GM21515 (cell line): Measurements from ENCODE around the gene ZSCAN9.

Experiments used
- ATAC-seq: cut with Tn5 transposase; IDR thresholded peaks from one replicate; pipeline ENCODE4 v1.9.1; 2021; ENCODE audit not compliant: unreplicated experiment

ZSCAN9 gene

DNA sequence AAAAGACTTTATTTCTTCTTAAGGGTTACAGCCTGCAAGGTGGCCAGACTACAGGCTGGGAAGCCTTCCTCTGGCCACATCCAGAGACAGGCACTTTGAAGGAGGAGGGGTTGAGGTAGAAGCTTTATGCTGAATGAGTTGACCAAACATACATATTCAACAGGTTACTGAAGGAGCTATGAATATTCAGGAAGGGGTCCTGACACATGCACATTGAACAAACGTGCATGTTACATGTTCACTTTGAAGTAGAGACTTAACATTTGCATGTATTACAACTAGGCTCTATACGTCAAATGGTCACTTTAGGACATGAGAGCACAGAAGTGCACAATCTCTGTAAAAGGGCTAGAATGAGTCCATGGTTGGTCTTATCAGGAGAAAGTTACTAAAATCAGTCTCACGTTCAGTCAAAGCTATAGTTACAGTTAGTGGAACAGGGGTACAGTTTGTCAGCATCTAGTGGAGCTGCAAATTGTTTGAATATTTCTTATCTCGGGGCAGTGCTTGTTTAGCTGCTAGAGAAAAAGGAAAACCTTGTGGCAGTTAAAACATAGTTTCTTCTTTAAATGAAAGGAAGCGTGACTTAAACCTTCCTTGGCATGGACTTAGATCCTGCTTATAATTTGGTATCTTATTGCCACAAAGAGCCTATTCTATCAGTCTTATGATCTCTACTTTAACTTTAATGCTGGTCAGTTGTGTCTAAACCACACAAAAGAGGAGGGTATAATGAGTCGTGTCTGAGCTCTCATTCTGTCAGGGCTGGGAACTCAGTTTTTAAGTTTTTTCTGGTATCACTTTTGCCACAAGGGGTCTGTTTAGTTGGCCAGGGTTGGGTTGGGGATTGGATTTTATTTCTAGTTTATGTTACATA lies 4.6 kb upstream of the ZSCAN9 start:
- ATAC-seq: no peak

DNA sequence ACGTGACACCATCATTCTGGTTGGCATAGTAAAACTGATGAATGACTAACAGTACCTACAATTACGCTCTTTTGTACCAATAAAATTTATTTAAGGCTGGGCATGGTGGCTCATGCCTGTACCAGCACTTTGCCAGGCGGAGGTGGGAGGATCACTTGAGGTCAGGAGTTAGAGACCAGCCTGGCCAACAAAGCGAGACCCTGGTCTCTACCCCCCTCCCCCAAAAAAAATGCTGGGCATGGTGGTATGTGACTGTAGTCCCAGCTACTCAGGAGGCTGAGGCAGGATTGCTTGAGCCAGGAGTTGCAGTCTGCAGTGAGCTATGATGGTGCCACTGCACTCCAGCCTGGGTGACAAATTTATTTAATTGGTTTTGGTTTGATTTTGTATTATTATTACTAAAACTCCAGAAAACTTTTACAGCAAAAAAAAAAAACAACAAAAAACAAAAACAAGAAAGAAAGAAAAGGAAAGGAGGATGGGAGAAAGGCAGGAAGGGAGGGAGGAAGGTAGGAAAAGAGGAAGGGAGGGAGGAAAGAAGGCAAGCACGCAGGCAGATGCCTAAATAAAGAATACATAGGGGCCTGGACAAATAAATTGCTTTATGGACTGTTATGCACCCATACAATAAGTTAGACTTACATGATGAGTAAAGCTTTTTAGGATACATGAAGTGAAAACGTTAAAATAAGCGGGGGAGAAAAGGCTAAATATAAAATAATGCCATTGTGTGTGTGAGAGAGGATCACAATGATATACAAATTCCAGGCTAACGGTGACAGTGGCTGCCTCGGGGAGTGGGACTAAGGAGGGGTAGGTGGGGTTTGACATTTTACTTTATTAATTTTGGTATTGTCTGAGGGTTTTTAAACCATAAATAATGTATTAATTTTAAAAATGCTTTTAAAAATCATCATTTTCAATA lies 682 bp upstream of the ZSCAN9 start:
- no peak for ATAC-seq

DNA sequence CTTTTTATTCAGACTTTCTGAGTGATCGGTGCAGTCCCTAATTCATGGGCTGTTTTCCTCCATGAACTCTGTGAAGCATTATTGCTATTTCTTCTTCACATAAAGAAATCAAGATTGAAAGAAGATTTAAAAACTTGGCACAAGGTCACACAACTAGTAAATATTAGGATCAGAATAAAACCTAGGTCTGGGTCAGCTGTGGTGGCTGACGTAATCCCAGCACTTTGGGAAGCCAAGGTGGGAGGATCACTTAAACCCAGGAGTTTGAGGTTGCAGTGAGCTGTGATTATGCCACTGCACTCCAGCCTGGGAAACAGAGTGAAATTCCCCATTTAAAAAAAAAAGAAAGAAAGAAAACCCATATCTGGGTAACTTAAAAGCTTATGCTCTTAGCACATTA lies 1.4 kb downstream of the ZSCAN9 start:
- ATAC-seq: no peak

DNA sequence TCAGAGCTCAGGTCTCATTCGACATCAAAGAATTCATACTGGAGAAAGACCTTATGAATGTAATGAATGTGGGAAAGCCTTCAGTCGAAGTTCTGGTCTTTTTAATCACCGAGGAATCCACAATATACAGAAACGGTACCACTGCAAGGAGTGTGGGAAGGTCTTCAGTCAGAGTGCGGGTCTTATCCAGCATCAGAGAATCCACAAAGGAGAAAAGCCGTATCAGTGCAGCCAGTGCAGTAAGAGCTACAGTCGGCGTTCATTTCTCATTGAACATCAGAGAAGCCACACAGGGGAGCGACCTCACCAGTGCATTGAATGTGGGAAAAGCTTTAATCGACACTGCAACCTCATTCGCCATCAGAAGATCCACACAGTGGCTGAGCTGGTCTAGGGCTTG lies 7.7 kb downstream of the ZSCAN9 start:
- ATAC-seq: no peak

- ATAC-seq: no peak
Measured at GRCh38 chr6:28235912-28236452, 10.9 kb downstream of the ZSCAN9 start.

DNA sequence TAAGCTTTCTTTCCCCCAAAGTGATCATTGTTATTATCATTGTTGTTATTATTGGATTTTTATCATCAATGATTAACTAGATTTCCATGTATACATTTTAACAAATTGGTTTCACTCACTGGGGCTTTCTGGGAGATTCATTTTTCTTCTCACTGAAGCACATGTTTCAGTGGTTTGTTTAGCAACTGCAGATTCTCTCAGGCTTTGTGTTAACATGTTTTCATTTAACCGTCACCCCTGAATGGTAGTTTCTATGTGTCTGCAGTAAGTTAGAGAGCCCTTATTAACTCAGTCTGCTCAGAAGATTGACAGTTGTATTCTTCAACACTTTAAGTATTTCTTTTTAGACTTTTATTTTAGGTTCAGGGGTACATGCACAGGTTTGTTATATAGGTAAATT lies 14.6 kb downstream of the ZSCAN9 start:
- peak; percentile 55 for ATAC-seq

DNA sequence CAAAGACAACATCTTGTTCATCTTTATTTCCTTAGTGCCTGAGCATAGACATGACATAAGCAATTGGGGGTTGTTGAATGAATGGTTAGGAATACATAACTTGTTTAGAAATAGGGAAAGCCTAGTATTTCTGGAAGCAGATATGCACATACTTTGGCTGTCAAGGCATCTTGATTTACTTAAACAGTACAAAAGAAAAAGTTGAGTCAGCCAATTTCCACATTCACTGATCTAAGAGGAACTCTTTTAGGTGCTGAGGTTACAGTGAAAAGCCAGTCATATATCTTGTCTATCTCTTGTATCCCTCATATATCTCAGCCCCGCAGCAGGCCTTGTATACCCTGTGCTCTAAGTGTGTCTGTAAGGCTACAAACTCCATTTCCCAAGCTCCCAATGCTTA lies 15.4 kb downstream of the ZSCAN9 start:
- no peak for ATAC-seq

DNA sequence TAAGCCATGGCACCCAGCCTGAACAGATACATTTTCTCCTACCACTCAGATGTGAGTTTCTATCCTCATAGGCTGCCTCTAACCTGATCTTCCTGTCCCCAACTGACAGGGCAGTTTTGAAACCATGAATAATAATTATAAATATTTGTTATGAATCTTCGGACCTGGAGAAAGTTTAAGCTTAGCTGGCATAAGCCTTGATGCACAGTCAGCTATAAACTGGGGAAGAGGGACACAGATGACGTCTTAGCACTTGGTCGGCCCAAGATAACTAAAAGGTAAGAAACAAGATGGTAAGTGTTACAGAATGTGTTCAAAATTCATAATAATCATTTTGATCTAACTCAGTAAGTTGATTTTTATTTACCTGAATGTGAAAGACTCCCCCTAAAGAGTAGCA lies 18.9 kb downstream of the ZSCAN9 start:
- ATAC-seq: no peak

GRCh38 chr6:28245206-28245941 lies 20.3 kb downstream of the ZSCAN9 start:
- no peak for ATAC-seq

- no peak for ATAC-seq
Measured at GRCh38 chr6:28248916-28249315, 23.8 kb downstream of the ZSCAN9 start.

DNA sequence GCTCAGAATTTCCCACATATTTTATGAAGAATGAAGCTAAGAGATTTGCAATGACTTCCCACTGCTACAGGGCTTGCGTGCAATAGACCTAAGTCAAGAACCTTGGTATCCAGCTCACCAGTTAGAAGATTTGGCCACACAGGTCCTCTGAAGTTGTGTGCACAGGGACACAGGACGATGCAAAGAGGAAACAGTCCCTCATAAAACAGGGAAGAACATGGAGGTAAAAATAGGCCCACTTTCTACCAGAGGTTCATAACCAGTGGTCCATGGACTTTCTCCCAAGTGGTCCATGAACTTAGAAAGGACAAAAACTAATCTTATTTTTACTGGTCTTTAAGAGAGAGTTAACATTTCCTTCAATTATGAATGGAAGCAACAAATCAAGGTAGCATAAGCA lies 25.7 kb downstream of the ZSCAN9 start:
- ATAC-seq: no peak

- ATAC-seq: peak; percentile 34
Measured at GRCh38 chr6:28251661-28252008, 26.6 kb downstream of the ZSCAN9 start.

GRCh38 chr6:28252009-28252975 lies 27.2 kb downstream of the ZSCAN9 start, which contains the start of gene ZKSCAN4:
Gene ZKSCAN4 (minus strand): TSS chr6:28252269. CDS start chr6:28251980, 289 bp downstream.
- peak; percentile 80 for ATAC-seq

GRCh38 chr6:28254121-28254519 lies 29.0 kb downstream of the ZSCAN9 start:
- ATAC-seq: no peak

DNA sequence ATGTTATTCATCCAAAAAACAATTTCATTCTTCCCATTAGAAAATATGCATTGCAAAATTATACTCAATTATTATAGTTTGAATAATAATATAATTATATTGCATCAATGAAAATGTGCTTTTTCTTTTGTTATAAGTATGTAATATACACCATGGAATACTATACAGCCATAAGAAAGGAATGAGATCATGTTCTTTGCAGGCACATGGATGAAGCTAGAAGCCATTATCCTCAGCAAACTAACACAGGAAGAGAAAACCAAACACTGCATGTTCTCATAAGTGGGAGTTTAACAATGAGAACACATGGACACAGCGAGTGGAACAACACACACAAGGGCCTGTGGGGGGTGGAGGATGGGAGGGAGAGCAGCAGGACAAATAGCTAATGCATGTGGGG lies 32.0 kb downstream of the ZSCAN9 start:
- ATAC-seq: no peak

DNA sequence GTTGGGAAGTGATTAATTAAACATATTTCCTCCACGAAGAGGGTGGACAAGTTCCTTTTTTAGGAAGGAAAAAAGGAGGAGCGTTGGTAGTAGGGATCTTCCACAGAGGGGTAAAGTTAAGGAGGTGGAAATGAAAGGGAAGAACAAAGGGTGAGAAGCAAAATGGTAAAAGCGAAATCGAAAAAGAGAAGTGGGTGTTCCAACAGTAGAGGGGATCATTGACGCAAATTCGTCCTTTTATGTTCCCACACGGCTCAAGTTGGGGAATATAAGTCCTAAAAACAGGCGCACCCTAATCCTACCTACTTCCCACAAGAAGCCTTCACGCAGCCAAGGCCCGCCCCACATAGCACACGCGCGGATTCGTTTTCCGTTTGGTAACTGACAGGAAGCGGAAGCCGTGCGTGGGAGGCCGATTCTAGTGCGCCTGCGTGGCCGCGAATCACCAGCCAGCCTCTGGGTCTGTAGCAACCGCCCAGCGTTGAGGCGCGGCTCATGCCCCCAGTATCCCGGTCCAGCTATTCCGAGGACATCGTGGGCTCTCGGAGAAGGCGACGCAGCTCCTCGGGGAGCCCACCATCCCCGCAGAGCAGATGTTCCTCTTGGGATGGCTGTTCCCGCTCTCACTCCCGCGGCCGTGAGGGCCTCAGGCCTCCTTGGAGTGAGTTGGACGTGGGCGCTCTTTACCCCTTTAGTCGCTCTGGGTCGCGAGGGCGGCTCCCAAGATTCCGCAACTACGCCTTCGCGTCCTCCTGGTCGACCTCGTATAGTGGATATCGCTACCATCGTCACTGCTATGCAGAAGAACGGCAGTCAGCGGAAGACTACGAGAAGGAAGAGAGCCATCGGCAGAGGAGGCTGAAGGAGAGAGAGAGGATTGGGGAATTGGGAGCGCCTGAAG lies 34.1 kb downstream of the ZSCAN9 start, which contains the start of gene NKAPL:
TSS of gene NKAPL (plus strand) at position 421 of the 901 bp plus-strand sequence. CDS start at position 496, 75 bp downstream.
- no peak for ATAC-seq

DNA sequence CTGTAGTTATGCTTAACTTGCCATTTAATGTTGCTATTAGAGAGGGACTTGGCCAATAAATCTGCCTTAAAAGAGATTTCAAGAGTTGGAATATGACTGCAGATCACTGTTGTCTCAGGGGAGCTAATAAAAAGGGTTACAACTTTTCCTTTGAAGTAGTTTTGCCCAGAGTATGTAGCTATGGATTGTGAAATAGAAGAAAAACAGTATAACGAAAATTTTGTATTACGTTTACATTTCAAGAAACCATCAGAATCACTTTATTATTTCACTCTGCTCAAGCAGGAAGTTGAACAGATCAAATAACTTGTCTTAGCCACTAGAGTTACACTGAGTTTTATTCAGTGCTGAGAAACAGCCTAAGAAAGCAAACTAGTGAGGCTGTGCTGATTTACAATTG lies 38.8 kb downstream of the ZSCAN9 start:
- no peak for ATAC-seq

- no peak for ATAC-seq
Measured at GRCh38 chr6:28264834-28265401, 39.8 kb downstream of the ZSCAN9 start.
